ENCODE measurements around the gene CD300LD.
"Not testable (repeated sequence)": the region's sequence is repeated elsewhere in the genome, so short reads cannot be mapped to it uniquely, and the experiment has no call there.

CD300LD gene

DNA sequence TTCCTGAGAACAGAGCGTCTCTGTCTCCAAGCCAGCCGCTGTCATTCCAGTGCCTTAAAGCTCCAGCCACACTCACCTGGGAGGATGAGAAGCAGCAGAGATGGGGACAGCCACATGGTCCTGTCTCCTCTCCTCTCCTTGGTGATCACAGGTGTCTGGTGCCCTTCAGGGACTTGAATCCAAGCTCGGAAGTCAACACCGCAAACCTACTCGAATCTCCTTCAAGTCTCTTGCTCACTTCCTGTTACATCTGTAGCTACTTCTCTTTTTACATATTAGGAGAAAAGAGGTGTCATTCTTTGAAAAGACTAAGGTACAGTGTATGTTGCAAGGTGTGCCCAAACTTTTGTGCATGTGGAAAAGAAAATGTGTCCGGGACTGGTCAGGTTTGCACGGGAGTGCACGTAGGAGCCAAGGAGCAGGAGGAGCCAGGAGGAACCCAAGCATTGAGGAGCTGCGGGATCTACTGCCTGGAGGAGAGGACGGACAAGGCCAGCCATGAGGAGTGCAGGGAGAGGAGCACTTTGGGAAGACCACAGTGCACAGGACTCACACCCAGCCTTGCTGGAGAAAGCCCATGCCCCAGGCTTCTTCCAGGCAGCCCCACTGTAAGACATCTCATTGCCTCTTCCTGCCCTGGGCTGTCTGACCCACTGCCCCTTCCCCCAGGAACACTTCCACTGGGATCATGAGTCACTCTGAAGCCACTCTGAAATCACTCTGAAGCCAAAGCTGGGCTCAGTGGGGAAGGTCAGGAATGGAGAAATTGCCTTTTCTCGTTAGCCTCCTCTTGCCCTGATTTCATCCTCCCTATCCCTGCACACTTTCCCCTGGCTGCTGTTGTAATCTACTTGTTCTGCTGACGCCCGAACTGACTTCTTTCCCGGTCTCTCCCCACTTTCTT lies at the start of gene CD300LD:
Gene CD300LD (minus strand): TSS at position 197 of the 904 bp plus-strand sequence. CDS start 81 bp downstream, at position 116.
- DNase-seq, result peak; percentile 36

DNA sequence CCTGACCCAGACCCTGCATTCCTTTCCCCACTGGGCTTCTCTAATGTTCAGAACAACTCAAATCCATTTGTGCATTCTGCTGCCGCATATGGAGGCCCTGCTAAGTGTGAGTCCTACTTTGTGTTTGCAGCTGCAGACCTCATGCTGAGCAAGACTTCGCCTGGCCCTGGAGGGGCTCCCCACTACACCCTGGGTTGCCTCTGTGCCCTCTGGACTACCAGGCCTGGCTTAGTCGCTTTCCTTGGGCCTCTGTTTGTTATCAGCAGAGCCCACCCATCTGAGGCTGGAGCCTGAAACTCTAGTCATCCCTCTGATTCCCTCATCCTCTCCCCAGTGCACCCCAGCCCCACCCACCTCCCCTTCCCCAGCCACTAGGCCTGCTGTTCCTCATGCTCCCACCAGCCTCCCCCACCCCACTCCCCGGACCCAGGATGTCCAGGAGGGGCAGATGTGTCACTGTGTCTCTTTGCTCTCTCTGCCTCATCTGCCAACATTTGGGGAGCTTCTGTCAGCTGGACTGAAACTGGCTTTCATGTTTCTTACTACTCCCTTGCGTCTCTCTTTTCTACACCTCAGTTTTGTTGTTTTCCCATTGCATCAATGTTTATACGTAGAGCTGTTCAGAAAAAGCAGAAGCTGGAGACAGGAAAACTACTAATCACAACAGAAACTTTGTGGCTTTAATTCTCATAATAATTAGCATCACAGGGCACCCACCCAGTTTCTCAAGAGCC lies 49.3 kb upstream of the CD300LD start:
- peak; percentile 95 for DNase-seq

- peak; percentile 92 for DNase-seq
These were observed 47.6 kb upstream of the CD300LD start for GRCh38 chr17:74639704-74640151.

GRCh38 chr17:74637926-74638325 lies 45.8 kb upstream of the CD300LD start:
- DNase-seq, result no peak

GRCh38 chr17:74637265-74637664 lies 45.2 kb upstream of the CD300LD start:
- peak; percentile 66 for DNase-seq

DNA sequence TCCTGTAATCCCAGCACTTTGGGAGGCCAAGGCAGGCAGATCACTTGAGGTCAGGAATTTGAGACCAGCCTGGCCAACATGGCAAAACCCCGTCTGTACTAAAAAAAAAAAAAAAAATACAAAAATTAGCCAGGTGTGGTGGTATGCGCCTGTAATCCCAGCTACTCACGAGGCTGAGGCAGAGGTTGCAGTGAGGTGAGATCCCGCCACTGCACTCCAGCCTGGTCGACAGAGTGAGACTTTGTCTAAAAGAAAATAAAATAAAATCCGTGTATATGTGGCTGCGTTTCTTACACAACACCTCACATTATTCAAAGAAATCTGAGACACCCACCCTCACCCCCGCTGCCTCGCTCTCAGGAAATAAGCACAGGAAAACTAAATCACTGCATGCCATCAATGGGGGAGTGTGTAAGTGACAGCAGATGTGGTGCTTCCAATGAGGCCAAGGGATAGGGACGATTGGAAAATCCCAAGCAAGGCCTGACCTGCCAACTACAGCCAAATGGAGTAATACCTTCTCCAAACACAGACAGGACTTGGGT lies 44.5 kb upstream of the CD300LD start:
- DNase-seq, result not testable (repeated sequence)

DNA sequence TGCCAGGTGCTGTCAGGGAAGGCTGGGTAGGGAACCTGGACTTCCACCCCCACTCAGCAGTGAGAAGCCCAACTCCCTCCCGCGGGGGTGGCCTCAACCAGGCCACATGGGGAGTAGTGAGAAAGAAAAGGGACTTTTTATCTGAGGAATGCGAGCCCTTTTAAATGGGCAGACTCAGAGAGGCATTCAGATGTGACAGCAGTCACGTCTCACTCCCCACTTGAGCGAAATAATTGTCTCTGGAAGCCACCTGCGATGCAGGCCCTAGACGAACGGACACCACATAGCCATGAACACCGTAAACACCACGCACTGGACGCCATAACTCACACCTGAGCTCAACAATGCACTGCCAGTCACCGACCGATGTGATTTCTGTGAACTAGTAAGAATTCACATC lies 43.3 kb upstream of the CD300LD start:
- DNase-seq, result no peak

DNA sequence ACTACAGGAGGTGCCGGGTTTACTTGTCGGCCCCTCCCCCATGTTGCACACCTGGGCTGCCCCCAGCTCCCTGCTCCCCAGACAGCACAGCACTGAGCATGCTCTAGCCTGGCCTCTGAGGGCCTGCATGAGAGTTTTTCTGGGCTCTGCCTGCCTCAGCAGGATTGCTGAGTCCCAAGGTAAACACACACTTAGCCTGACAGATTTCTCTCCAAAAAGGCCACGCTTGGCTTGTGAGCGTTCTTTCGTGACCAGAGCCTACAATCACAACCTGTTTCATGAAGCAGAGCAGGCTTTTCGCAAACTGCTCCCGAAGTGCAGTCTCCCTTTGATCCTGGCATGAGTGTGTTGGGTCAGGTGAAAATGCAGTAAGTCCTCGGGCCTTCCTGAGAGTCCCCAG lies 41.2 kb upstream of the CD300LD start:
- no peak for DNase-seq

DNA sequence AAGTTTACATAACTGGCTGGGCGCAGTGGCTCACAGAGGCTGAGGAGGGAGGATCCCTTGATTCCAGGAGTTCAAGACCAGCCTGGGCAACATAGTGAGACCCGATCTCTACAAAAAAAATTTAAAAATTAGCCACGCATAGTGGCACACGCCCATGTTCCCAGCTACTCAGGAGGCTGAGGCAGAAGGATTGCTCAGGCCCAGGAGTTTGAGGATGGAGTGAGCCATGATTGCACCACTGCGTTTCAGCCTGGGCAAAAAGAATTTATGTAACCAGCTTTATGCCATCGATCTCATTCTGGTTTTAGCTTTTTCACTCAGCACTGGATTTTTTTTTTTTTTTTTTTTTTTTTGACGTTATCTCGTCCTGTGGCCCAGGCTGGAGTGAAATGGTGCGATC lies 40.5 kb upstream of the CD300LD start:
- DNase-seq, result peak; percentile 85

- DNase-seq, result peak; percentile 95
These were observed 39.7 kb upstream of the CD300LD start for GRCh38 chr17:74631468-74632450.

GRCh38 chr17:74630251-74630650 lies 38.2 kb upstream of the CD300LD start:
- not testable (repeated sequence) for DNase-seq

DNA sequence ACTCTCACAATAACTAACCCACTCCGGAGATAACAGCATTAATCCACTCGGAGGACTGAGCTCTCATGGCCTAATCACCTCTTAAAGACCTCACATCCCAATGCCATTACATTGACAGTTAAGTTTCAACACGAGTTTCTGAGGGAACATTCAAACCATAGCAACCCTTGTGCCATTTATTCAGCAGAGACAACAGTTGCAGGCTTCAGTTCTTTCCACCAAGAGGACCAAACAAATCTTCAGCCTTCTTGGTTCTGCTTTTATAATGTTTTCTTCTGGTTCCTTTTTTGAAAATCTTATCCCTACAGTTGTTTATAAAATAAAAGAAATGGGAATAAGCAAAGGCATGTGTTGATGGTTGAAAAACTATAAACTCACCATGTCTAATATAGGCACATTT lies 33.6 kb upstream of the CD300LD start:
- no peak for DNase-seq

- DNase-seq, result no peak
These were observed 32.0 kb upstream of the CD300LD start for GRCh38 chr17:74624131-74624530.

GRCh38 chr17:74623693-74624093 lies 31.6 kb upstream of the CD300LD start, which contains the start of gene CD300E:
Gene CD300E, minus strand, starts transcription at chr17:74623738. Its CDS starts 117 bp downstream, at chr17:74623621.
- peak; percentile 98 for DNase-seq

DNA sequence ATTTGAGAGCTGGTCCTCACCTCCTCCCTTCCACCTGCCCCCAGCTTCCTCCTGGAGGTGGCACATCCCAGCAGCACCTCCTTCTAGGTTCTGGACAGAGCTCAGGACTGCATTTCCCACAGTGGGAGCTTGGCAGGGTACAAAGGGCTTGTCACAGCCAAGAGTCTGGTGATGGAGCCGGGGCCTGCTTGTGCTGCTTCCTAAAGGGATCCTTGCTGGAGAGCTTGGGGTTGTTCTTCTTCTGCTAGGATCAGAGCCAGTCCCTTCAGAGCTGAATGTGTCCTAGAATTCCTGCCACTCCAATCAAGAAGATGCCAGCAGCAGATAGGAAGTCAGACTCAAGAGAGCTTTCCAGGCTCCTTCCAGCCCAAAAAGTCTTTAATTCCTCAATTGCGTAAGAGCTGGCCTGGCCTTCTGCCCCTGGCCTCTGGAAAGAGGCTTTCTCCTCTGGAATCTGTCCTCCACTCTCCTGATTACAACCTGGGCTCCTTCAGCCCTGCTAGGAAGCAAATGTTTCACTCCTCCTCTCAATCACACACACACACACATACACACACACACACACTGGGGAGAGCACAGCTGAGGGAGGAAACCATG lies 27.1 kb upstream of the CD300LD start:
- DNase-seq, result no peak

DNA sequence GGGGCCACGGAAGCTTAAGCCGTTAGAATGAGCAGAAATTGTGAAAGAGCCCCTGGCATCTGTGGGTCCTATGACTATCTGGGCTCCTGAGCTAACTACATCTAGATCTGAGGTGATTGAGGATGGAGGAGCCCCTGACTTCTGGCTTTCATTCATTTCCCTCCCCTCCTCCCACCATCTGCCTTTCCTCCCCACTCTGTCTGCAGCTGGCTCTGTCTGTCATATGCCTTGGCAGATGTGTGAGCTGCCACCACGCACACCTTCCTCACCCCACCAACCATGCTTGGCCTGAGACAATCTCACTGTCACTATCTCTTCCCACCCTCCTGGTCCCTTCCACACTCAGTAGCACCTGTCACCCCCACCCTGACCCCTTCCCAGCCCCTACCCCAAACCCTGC lies 26.4 kb upstream of the CD300LD start:
- no peak for DNase-seq

- DNase-seq, result no peak
These were observed 24.6 kb upstream of the CD300LD start for GRCh38 chr17:74616696-74617095.

- DNase-seq, result no peak
These were observed 20.0 kb upstream of the CD300LD start for GRCh38 chr17:74612046-74612445.

- DNase-seq, result no peak
These were observed 18.0 kb upstream of the CD300LD start for GRCh38 chr17:74610108-74610507.

DNA sequence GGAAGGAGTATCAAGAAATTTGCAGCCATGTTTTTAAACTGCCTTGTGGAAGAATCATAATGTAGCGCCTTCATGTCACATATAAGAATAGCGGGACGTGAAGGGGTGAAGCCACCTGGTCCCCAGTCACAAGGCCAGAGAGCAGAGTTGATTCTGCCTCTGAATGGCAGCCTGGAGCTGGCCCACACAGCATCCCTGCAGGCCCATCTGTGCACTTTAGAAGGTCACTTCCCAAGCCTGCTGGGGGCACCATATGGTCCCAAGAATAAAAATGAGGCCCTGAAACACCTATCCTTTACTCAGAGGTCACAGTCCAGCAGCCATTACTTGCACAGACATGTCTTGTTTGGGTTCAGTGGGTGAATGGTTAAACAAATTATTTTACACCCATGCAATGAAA lies 16.4 kb upstream of the CD300LD start:
- DNase-seq, result no peak

- peak; percentile 51 for DNase-seq
These were observed 15.1 kb upstream of the CD300LD start for GRCh38 chr17:74607221-74607620.

- DNase-seq, result no peak
These were observed 14.0 kb upstream of the CD300LD start for GRCh38 chr17:74606050-74606449.
